ENCODE results near the gene SSC5D. TPM values are rescaled to one million over a fixed set of nuclear protein-coding genes. Genes with fewer than 3 reads are reported as not detected.

The SSC5D gene
- total and polyA plus RNA-seq, 2 of the 4 experiments (the other 2 are of a cell fraction): 1.4 to 19.1 TPM

GRCh38 chr19:55566823-55567222 is 78.6 kb downstream of the SSC5D start:
- H4K91ac ChIP-seq (ENCODE audit: insufficient read depth, low read depth, low read length): no peak overlapping the region
- H3K14ac ChIP-seq (replicated peaks; ENCODE audit: low read depth, low read length): no peak overlapping the region
- H3K9me1 ChIP-seq (ENCODE audit: insufficient read depth, low read length): no peaks in the 10 kb centered on the region
- no TSS peak for BruUV-seq (replicated peaks)
- H3K27me3 ChIP-seq (ENCODE audit: control insufficient read depth, insufficient read depth, low read length): peaks cover 12% of the 10 kb centered on the region
- no peak overlapping the region for H3K4ac ChIP-seq (ENCODE audit: low read depth, low read length)
- in situ Hi-C loops (cut with MboI; ENCODE audit: low sequenced_read_pairs) (no loop called here), dilution Hi-C loops (cut with HindIII; ENCODE audit: low sequenced_read_pairs, unreplicated experiment) (no loop called here), intact Hi-C loops (cut with micrococcal nuclease) (no loop called here)
- H4K5ac ChIP-seq (ENCODE audit: low read depth, low read length): no peak overlapping the region
- DNase-seq: no peak
- ChIA-PET CTCF (no interaction called here), POLR2A (ENCODE audit: unreplicated experiment) (no interaction called here)
- H2BK120ac ChIP-seq (ENCODE audit: low read depth, low read length): no peak overlapping the region
- H2AFZ ChIP-seq (replicated peaks; ENCODE audit: low read length, poor library complexity): peak overlapping the region; percentile 63
- no peaks in the 10 kb centered on the region for H3K36me3 ChIP-seq (ENCODE audit: control insufficient read depth, insufficient read depth, low read length)
- H3K23ac ChIP-seq (ENCODE audit: low read depth, low read length): peak overlapping the region; percentile 64; the same call in 1 of the 2 replicates
- H4K8ac ChIP-seq (ENCODE audit: low read depth in 2 of 2, low read length in 2 of 2): no peak overlapping the region
- H2BK5ac ChIP-seq (ENCODE audit: low read depth, low read length, poor library complexity, severe bottlenecking): no peak overlapping the region
- H2BK20ac ChIP-seq (ENCODE audit: low read depth, low read length): no peak overlapping the region
- H3K9ac ChIP-seq (ENCODE audit: low read depth, low read length): no peak overlapping the region
- 39% methylated on average over 3 of the region's 9 CpGs; no CpG with 5 or more reads in 1 of the 2 experiments for WGBS, 2 experiments (ENCODE audit: extremely low coverage in 2 of 2, insufficient read length in 1 of 2)
- H3K18ac ChIP-seq (ENCODE audit: low read depth, low read length): no peak overlapping the region
- no peaks in the 10 kb centered on the region for H4K20me1 ChIP-seq (ENCODE audit: insufficient read depth, low read length)
- H3K56ac ChIP-seq (ENCODE audit: extremely low read depth, insufficient read depth, low read length): no peak overlapping the region
- H3K9me3 ChIP-seq (ENCODE audit: control insufficient read depth, insufficient read depth, low read length): no peaks in the 10 kb centered on the region
- no peaks in the 10 kb centered on the region for H3K79me1 ChIP-seq (ENCODE audit: low read depth in 1 of 2, low read length in 2 of 2)
- no peak overlapping the region for H3K4me2 ChIP-seq (ENCODE audit: low read depth, low read length)
- no peak overlapping the region for H3K27ac ChIP-seq (ENCODE audit: insufficient read depth, low read length)
- H2BK15ac ChIP-seq (ENCODE audit: low read depth, low read length): no peak overlapping the region
- H3K4me3 ChIP-seq (ENCODE audit: insufficient read depth, low read depth, low read length): no peak overlapping the region
- TF ChIP-seq NFE2L2 (IDR thresholded peaks at IDR 0.05; ENCODE audit: low read depth, low read length): no peak
- no peak for ATAC-seq (ENCODE audit: low read depth)
- H2AK5ac ChIP-seq (ENCODE audit: low read depth, low read length): no peak overlapping the region
- no peaks in the 10 kb centered on the region for H3K4me1 ChIP-seq (ENCODE audit: control insufficient read depth, insufficient read depth, low read length)
- H2AK9ac ChIP-seq (replicated peaks; ENCODE audit: low read depth, low read length, poor library complexity): peak overlapping the region; percentile 71

Measured in IMR-90 (cell line).